Right forelimb (tissue), 1 donor: ENCODE results near the gene PTPN9.
"Not testable (repeated sequence)": the region's sequence is repeated elsewhere in the genome, so short reads cannot be mapped to it uniquely, and the experiment has no call there.

ENCODE experiments used
- DNase-seq: peaks from one replicate; pipeline ENCODE4 v3.0.0-alpha.2; 2018

Gene PTPN9

DNA sequence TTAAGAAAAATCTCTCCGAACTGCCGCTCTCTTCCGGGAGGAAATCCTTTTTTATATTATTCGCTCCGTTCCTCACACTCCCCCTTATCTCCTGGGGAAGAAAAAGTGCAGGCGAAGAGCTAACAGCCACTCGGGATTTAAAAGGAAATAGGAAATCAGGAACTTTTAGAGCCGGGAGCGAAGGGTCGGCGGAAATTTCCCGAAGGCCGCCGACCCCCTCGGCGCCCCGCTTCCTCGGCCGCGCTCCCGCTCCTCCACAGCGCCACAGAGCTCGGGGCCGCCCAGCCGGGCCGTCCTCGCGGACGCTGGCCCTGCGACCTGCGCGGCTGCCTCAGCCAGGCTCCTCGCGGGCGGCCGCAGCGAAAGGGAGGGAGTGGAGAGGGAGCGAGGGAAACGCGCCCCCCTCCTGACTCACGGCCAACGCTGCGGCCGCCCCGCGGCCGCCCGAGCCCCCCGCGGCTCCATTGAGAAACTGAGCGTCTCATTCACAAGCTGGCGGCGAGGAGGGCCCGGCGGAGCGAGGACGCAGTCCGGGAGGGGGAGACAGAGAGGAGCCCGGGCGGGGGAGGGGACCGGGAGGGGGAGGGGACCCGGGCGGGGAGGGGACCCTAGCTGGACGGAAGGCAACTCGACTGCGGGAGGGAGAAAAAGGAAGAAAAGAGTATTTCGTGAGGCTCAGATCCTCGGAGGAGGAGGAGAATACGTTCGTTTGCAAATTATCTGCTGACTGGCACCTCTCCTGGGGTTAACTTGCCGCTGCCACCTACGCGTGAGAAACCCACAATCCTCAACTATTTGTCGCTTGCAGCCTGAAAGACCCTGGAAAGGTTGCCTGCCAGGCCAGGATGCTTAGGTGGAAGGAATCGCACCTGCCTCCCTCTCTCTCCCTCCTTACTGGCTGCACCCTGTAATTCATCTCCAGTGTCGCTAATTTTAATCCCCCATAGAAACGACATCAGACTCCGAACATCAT lies at the start of gene PTPN9:
PTPN9 (minus strand) TSS at position 368 of the 973 bp plus-strand sequence. CDS start 539 bp downstream, outside the sequence.
- DNase-seq = peak; percentile 91

- peak; percentile 96 for DNase-seq
These were observed 46.6 kb upstream of the PTPN9 start, which contains the start of gene SNUPN for GRCh38 chr15:75625542-75626347. TSS of gene SNUPN (minus strand) at chr15:75625725. CDS start at chr15:75621051, 4,674 bp downstream.

DNA sequence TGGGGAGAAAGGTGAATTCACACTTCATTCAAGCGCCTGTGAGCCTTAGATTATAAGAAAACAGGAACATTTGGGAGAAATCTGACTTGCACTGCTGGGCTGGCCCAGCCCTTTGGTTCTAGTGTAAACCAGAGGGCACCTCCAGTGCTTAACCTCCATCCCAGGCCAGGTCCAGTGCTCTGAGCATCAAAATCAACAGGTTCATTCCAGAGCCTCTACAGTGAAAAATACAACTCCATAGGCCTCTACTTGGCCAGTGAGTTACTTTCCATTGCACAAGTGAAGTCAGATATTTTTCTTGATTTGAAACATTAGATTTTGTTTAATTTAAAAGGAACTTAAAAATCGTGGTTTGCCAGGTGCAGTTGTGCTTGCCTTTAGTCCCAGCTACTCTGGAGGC lies 43.4 kb upstream of the PTPN9 start:
- no peak for DNase-seq

DNA sequence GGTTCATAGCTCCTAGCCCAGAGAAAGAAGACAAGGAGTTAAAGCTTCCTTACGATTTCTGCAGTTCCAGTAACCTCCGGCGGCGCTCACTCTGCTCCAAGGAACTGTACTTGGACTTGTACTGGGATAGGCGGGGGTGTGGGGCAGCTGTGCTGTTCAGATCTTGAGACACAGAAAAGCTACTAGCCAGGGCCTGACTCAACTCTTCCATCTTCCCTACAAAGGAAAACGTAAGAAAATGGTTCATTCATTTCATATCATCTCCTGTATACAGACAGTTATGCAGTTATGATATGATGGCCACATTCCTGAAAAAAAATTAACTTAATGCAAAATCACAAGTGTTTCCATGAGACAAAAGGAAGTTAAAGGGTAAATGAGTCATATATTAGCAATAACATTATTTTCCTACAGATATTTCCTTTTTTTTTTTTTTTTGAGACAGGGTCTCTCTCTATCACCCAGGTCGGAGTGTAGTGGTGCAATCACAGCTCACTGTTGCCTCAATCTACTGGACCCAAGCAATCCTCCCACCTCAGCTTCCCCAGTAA lies 41.8 kb upstream of the PTPN9 start:
- DNase-seq = peak; percentile 82

DNA sequence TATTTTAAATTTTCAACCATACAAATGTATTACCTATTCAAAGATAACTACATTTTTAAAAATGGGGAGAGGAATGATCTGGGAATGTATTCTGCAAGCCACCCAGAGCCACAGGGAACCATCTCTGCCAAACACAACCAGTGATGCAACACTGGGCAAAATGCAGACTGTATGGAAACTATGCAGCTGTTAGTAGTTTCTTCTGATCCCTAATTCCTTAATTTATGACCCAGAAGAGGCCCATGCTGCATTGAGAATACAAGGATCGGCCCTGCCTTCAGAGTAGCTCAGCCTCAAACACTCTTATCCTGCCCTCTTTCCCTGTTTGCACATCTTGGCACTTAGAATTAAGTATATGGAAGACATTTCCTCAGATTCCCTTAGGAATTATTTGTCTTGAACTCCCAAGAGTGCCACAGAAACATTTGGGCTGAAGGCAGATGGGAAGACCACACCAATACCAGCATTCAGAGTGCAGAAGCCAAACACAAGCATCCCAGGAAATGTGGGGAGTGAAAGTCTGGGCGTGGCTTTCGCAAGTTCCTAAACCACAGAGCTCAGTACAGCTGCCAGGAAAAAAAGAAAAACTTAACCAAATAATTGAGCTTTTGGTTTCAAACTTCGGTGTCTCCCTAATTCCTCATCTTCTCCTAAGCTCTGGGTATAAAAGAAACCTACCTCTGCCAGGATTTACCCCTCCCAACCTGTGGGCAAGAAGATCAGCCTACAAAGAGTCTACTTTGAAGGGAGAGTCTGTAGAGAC lies 41.1 kb upstream of the PTPN9 start:
- peak; percentile 64 for DNase-seq

- no peak for DNase-seq
These were observed 37.7 kb upstream of the PTPN9 start for GRCh38 chr15:75616766-75617165.

DNA sequence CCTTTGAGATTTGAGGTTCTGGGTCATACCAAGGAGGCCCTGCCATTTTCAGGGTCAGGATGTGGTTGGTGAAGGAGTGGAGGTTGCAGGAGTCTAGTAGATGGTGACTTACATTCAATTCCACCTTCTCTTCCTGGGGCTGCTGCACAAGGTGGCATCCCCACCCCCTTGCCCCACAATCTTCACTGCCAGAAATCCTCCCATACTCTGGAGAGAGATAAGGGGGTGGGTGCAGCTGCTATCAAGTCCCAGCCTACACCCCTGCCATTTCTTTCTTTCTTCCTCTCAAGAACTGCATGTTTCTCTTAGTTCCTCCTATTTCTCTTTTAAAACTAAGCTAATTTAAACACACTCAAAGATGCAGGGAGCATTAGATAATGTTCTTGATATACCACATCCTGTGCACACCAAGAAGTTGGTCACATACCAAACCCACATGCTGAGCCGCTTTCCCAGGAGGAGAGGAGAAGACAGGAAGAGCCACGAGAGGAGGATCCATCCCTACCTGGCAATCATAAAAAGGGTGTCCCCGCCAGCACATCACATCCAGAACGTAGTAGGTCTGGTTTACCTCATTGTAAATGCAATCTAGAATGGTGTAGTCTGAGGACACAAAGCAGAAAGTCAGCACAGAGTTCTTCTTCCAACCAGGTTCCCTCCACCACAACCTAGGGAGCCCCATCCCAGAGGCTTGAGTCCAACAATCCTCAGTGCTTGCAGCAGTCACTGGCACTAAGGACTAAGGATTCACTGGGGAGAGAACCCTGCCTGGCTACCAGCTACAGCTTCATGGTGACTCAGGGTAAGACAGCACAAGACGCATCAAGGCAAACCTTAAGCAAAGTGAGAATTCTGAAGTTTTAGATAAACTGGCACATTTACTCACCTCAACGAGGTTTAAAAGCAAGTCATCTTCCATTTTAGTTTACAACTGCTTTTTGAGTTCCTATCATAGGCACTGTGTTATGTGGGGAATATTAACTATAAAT lies 27.9 kb upstream of the PTPN9 start:
- DNase-seq = no peak

GRCh38 chr15:75606026-75606425 lies 26.9 kb upstream of the PTPN9 start:
- no peak for DNase-seq

DNA sequence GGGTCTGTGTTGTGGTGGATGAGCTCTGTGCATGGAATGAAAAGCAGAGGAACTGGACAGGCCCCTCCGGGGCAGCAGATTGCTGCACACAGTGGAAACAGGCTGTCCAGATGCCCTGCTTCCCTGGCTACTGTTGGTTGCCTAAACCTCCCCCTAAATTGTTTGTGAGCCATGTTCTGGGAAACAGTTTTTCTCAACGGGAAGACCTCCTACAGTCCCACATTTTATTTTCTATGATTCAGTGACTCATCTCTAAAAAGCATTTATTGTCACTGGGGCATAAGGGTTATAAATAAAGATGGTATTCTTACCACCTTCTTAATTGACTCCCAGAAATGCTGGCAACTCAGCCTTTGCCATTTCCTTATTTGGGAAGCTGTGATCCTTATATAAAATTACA lies 20.3 kb upstream of the PTPN9 start:
- DNase-seq = no peak

DNA sequence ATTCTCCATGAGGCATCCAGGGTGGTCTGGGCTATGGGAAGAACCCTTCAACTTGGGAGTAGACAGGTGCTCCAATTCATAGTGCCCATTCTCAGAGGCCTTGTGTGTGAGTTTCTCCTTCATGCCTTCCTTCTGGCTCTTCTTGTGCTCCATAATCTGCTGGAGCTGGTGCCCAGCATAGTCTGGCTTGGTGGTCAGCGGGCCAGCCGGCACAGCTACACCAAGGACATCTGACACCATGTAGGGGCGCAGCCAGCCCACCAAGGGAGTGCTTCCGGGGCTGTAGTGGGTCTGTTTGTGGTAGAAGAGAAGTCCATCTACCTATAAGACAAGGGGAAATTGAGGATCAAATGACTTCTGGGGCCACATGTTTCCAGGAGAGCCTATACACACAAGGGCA lies 19.2 kb upstream of the PTPN9 start:
- DNase-seq = no peak

- DNase-seq = no peak
These were observed 18.7 kb upstream of the PTPN9 start for GRCh38 chr15:75597667-75598341.

DNA sequence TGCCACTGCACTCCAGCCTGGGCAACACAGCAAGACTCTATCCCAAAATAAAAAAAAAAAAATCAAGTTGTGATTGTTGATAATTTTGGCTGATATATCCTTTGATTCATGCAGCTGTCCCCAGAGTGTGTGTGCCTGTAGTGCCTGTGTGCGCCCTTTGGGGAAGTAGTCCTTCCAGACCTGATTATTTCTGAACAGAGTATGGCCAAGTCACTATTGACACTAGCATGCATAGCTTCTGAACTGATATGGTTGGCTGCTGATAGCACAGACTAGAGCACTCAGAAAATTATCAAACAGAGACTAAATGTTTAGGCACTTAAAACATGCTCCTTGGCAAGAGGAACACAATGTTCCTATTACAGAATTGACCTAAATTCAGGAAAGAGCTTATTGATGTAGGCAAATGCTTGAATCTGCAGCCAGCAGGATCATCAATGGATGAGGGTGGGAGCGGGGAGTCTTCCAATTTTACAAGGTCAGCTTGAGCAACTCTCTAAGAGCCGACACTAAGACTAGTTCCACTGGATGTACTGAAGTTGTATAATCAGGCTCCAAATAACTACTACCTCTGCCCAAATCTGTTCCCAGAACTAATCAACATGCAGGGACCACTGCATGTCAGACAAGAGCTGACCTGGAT lies 17.7 kb upstream of the PTPN9 start:
- no peak for DNase-seq

DNA sequence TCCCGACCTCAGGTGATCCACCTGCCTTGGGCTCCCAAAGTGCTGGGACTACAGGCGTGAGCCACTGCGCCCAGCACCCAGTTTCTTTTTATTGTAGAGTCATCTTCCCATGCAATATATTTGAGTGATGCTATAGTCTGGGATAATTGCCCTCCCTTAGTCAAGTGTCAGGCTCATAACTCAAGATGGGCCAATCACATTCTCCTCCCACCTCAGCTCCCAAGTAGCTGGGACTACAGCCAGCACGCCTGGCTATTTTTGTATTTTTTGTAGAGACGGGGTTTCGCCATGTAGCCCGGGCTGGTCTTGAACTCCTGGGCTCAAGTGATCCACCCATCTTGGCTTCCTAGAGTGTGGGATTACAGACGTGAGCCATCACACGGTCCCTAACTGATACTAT lies 15.2 kb upstream of the PTPN9 start:
- DNase-seq = no peak

DNA sequence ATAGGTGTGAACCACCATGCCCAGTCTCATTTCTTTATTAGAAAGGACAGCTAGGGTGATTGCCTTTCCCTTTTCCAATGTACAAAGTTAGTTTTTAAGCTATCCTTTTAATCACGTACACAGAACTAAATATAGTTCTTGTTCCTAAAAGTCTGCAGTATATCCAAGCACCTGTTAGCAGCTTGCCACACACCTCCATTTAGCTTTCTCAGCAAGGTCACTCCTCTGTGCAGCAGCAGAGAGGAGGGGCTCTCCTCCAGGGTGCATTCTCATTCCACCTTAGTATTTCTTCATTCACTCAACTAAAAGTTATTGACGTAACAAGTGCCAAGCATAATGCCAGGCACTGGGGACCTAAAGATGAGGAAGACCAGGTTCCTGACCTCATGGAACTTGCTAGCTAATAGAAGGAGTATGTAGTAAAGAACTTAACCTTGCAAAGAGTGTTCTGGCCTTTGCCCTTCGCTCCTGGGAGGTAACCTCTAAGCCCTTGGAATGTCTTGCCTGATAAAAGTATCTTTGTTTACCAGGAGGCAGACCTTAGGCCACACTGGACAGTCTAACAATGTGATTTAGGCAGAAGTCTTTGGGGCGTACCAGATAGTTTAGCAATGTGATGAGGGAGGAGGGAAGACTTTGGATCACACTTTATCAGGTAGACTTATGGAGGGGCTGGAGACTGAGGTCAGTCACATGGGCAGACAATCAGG lies 12.7 kb upstream of the PTPN9 start:
- DNase-seq = no peak

DNA sequence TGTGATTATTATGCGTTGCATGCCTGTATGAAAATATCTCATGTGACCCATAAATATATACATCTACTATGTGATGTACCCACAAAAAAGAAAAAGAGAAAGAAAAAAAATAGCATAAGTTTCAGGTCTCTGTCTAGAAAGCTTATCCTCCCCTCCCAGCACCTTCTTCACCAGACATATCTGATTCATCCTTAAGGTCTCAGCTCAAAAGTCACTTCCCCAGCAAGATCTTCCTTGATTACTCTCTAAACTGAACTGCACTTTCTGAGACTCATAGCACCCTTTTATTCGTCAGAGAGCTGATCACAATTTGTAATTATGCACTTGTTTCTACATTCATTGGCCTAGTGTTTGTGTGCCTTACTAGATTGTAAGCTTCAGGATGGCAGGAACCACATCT lies 11.1 kb upstream of the PTPN9 start:
- no peak for DNase-seq

- DNase-seq = no peak
These were observed 10.0 kb upstream of the PTPN9 start for GRCh38 chr15:75589071-75589470.

GRCh38 chr15:75586422-75586821 lies 7.3 kb upstream of the PTPN9 start:
- not testable (repeated sequence) for DNase-seq

GRCh38 chr15:75584121-75584520 lies 5.0 kb upstream of the PTPN9 start:
- no peak for DNase-seq

GRCh38 chr15:75583701-75584100 lies 4.6 kb upstream of the PTPN9 start:
- peak; percentile 48 for DNase-seq
